RWPE2 (cell line): ENCODE results near the gene TYMP.

ENCODE experiments used
- ATAC-seq: fragments of 200-7000 bp; cut with Tn5 transposase; 3 replicates; pipeline ENCODE4 v1.9.1; 2021; ENCODE audit warnings: low read depth
- DNase-seq: peaks from one replicate; pipeline ENCODE4 v3.0.0-alpha.2; 2020; ENCODE audit warnings: low spot score
- H3K27ac ChIP-seq: fragments of 450-650 bp; 2 replicates; pipeline ENCODE4 v1.5.1; 2017; ENCODE audit warnings: mild to moderate bottlenecking; ENCODE audit not compliant: poor library complexity, severe bottlenecking
- H3K27me3 ChIP-seq: fragments of 250-450 bp; sonication (Bioruptor Pico); 2 replicates; pipeline ENCODE4 v1.5.1; 2021; ENCODE audit warnings: mild to moderate bottlenecking, moderate library complexity; ENCODE audit not compliant: insufficient read depth, poor library complexity, severe bottlenecking
- H3K36me3 ChIP-seq: fragments of 250-450 bp; sonication (Bioruptor Pico); 2 replicates; pipeline ENCODE4 v1.5.1; 2020; ENCODE audit warnings: low read depth, mild to moderate bottlenecking, moderate library complexity
- H3K4me1 ChIP-seq: fragments of 250-450 bp; sonication (Bioruptor Pico); 2 replicates; pipeline ENCODE4 v1.5.1; 2021; ENCODE audit warnings: mild to moderate bottlenecking, moderate library complexity; ENCODE audit not compliant: insufficient read depth, poor library complexity, severe bottlenecking
- H3K4me3 ChIP-seq: fragments of 250-450 bp; sonication (Bioruptor Pico); 2 replicates; pipeline ENCODE4 v1.5.1; 2021; ENCODE audit warnings: mild to moderate bottlenecking, moderate library complexity; ENCODE audit not compliant: severe bottlenecking
- H3K9me3 ChIP-seq: fragments of 250-450 bp; sonication (Bioruptor Pico); 2 replicates; pipeline ENCODE4 v1.5.1; 2021; ENCODE audit warnings: mild to moderate bottlenecking, moderate library complexity; ENCODE audit not compliant: severe bottlenecking
- CTCF ChIP-seq: fragments of 450-650 bp; IDR thresholded peaks from one replicate; pipeline ENCODE4 v1.5.1; 2017; ENCODE audit warnings: mild to moderate bottlenecking, moderate library complexity; ENCODE audit not compliant: poor library complexity, severe bottlenecking

TYMP gene

DNA sequence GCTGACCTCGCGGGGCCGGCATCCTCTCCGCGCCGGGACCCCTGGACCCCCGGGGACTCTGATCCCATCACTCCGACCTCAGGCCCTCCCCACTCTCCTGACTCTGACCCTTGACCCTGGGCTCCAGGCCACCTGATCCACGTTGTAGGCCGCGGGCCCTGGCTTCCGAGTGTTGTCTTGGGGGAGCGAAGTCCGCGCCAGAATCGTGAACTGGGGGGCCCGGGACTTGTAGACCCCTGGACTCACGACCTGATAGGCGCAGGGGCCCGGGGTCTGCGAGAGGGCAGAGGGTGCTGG, 716 bp upstream of the TYMP start:
- Histone ChIP-seq H3K27me3 (no peaks in the 10 kb centered on the region), H3K4me3 (peak overlapping the region; percentile 67), H3K4me1 (no peaks in the 10 kb centered on the region), H3K27ac (peak overlapping the region; percentile 81), H3K9me3 (no peaks in the 10 kb centered on the region), H3K36me3 (no peaks in the 10 kb centered on the region)
- TF ChIP-seq CTCF: no peak
- DNase-seq (no peak), ATAC-seq (no peak)

DNA sequence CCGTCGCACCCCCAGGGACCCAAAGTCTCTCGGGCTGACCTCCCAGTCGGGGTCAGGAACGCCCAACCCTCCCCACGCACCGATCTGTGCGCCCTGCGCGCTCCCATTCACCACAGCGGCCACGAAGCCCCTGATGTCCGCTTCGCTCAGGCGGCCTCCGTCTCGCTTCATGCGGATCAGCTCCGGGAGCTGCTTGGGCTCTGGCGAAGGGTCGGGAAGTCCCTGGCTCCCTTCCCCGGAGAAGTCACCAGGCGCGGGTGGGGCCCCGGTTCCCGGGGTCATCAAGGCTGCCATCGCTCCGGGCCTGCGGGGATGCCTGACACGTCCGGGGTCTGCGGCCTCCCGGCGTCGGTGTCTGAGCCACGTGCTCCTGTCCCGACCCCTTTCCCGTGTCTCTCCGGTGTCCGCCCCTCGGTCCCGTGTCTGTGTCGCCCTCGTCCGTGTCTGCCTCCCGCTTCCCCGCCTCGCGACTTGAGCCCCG, 356 bp downstream of the TYMP start:
- Histone ChIP-seq H3K27me3 (no peaks in the 10 kb centered on the region), H3K36me3 (no peaks in the 10 kb centered on the region), H3K4me3 (peak overlapping the region; percentile 67), H3K4me1 (no peaks in the 10 kb centered on the region), H3K9me3 (no peaks in the 10 kb centered on the region), H3K27ac (peak overlapping the region; percentile 81)
- DNase-seq: peak; percentile 72
- no peak for TF ChIP-seq CTCF
- no peak for ATAC-seq

DNA sequence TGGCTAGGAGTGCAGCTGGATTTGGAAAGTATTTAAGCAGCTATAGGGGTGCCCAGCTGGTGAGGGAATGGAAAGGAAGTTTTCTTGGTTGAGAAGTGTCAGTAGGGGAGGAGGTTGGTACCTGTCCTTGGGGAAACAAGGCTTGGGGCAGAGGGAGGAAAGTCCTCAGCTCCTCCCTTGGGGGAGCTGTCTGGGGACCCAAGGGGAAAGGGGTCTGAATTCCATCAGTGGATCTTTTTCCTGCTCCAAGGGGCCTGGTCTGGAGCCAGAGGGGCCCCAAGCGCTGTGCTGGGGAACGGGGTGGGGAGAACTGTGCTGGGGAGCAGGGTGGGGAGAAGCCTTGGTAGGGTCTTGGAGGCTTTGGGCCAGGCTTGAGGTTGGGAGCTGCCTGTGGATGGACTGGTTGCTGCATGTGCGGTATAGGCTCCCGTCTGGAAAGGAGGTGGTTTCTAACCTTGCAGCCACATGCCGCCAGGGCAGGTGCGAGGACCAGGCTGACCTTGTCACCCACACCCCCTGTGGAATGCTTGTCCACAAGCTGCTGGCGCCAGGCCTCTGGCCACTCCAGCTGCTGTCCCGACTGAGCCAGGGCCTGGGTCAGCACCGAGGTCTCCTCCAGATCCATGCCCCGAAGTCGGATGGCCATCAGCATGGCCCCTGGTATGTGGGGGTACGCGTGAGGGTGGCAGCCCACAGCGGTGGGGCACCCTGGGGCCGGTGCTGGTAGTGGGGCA, 963 bp downstream of the TYMP start:
- no peaks in the 10 kb centered on the region for H3K27me3 ChIP-seq
- H3K4me3 ChIP-seq: peak overlapping the region; percentile 67
- peak overlapping the region; percentile 81 for H3K27ac ChIP-seq

GRCh38 chr22:50527921-50528681, 1.7 kb downstream of the TYMP start:
- Histone ChIP-seq H3K4me3 (no peak overlapping the region), H3K27ac (peak overlapping the region; percentile 81), H3K4me1 (no peaks in the 10 kb centered on the region), H3K36me3 (no peaks in the 10 kb centered on the region), H3K27me3 (no peaks in the 10 kb centered on the region), H3K9me3 (no peaks in the 10 kb centered on the region)
- no peak for TF ChIP-seq CTCF
- no peak for ATAC-seq
- DNase-seq: no peak

More for the DNA sequence above, 963 bp downstream of the TYMP start:
- no peaks in the 10 kb centered on the region for H3K36me3 ChIP-seq
- TF ChIP-seq CTCF: no peak
- no peaks in the 10 kb centered on the region for H3K9me3 ChIP-seq
- ATAC-seq (no peak), DNase-seq (no peak)
- no peaks in the 10 kb centered on the region for H3K4me1 ChIP-seq
